ENCODE data around the gene LIPG. TPM values are rescaled to one million over a fixed set of nuclear protein-coding genes. Genes with fewer than 3 reads are reported as not detected.

The LIPG gene
- total RNA-seq, 4 donors from 2014 or later = 0.12 to 13.9 (median 2.1) TPM

DNA sequence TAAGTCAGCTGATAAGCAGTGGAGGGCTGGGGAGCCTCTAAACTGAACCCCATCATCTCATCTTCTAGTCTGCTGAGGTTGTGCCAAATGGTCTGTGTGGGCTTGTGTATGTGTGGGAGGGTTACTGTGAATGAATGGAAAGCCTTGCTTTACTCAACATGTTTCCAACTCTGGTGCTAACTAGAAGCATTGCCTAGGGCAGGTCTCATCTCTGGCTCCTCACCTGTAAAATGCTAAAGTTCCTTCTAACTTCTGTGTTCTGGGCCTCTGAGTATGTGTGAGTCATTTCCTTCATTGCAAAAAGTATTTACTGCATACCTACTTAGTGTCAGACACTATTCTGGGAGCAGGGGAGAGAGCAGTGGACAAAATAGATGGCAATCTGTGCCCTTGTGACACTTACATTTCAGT lies 1.3 kb downstream of the LIPG start:
- Histone ChIP-seq H3K9me3 (no peaks in the 10 kb centered on the region), H3K36me3 (no peaks in the 10 kb centered on the region), H3K27ac (no peak overlapping the region), H3K27me3 (peaks cover 10 to 86% (median 12%) of the 10 kb centered on the region in 4 donors), H3K4me3 (no peak overlapping the region), H3K4me1 (peaks cover 23 to 36% (median 25%) of the 10 kb centered on the region in 3 donors)
- TF ChIP-seq, protein P1, sequence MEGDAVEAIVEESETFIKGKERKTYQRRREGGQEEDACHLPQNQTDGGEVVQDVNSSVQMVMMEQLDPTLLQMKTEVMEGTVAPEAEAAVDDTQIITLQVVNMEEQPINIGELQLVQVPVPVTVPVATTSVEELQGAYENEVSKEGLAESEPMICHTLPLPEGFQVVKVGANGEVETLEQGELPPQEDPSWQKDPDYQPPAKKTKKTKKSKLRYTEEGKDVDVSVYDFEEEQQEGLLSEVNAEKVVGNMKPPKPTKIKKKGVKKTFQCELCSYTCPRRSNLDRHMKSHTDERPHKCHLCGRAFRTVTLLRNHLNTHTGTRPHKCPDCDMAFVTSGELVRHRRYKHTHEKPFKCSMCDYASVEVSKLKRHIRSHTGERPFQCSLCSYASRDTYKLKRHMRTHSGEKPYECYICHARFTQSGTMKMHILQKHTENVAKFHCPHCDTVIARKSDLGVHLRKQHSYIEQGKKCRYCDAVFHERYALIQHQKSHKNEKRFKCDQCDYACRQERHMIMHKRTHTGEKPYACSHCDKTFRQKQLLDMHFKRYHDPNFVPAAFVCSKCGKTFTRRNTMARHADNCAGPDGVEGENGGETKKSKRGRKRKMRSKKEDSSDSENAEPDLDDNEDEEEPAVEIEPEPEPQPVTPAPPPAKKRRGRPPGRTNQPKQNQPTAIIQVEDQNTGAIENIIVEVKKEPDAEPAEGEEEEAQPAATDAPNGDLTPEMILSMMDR (IDR thresholded peaks at IDR 0.05) = no peak
- no peak for TF ChIP-seq POLR2A (IDR thresholded peaks at IDR 0.05)
- intact Hi-C loops (cut with DNase I) = loop anchor here (10.0 kb wide), 1 partner anchor 202 kb away; no protein-coding TSS in a partner anchor
- DNase-seq = no peak

GRCh38 chr18:49563701-49564517 lies 2.1 kb downstream of the LIPG start:
- 79 to 84% methylated on average over 7 to 8 of the region's 8 CpGs for WGBS, 2 donors
- H3K4me3 ChIP-seq = no peak overlapping the region
- intact Hi-C loops (cut with DNase I) = loop anchor here (10.0 kb wide), 1 partner anchor 201 kb away; no protein-coding TSS in a partner anchor
- peaks cover 10 to 79% (median 12%) of the 10 kb centered on the region in 4 donors for H3K27me3 ChIP-seq
- H3K9me3 ChIP-seq = no peaks in the 10 kb centered on the region
- peaks cover 23 to 36% (median 25%) of the 10 kb centered on the region in 3 donors for H3K4me1 ChIP-seq
- TF ChIP-seq POLR2A (IDR thresholded peaks at IDR 0.05) = no peak
- TF ChIP-seq, protein P1 (IDR thresholded peaks at IDR 0.05) = no peak
- no peak for DNase-seq
- H3K27ac ChIP-seq = no peak overlapping the region
- no peaks in the 10 kb centered on the region for H3K36me3 ChIP-seq

DNA sequence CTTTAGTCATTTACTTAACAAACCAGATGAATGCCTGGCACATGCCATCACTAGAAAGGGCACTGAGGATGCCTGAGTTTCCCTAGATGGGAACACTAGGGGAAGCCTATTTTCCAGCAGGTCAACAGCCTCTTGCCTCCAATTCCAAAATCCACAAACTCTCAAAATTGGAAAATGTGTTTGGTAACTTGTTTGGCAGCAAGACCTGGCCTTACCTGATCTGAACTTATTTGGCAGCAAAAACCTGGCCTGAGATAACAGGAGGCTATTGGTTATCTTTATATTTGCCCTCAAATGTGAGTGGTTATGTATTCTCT lies 2.6 kb downstream of the LIPG start:
- TF ChIP-seq, protein P1 (IDR thresholded peaks at IDR 0.05) = no peak
- no peak for TF ChIP-seq POLR2A (IDR thresholded peaks at IDR 0.05)
- Histone ChIP-seq H3K4me1 (peaks cover 23 to 40% (median 25%) of the 10 kb centered on the region in 3 donors), H3K27ac (no peak overlapping the region), H3K4me3 (no peak overlapping the region), H3K9me3 (no peaks in the 10 kb centered on the region), H3K36me3 (no peaks in the 10 kb centered on the region), H3K27me3 (peaks cover 10 to 75% (median 12%) of the 10 kb centered on the region in 4 donors)
- intact Hi-C loops (cut with DNase I) = loop anchor here (10.0 kb wide), 1 partner anchor 200 kb away; no protein-coding TSS in a partner anchor
- no peak for DNase-seq

DNA sequence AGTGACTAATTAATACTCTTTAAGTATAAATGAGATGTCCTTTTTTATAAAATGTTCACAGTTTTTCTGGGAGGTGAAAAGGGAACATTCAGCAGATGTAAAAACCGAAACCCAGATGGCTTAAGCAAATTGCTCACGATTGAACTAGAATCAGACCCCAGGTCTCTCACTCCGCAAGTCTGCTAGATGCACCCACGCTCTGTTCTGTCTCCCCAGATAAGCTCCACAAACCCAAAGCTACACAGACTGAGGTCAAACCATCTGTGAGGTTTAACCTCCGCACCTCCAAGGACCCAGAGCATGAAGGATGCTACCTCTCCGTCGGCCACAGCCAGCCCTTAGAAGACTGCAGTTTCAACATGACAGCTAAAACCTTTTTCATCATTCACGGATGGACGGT lies 3.2 kb downstream of the LIPG start:
- H3K27me3 ChIP-seq = peaks cover 6 to 69% (median 10%) of the 10 kb centered on the region in 4 donors
- H3K4me3 ChIP-seq = no peak overlapping the region
- H3K27ac ChIP-seq = no peak overlapping the region
- no peak for DNase-seq
- no peaks in the 10 kb centered on the region for H3K36me3 ChIP-seq
- no peaks in the 10 kb centered on the region for H3K9me3 ChIP-seq
- intact Hi-C loops (cut with DNase I) = loop anchor here (10.0 kb wide), 1 partner anchor 200 kb away; no protein-coding TSS in a partner anchor
- WGBS, 2 donors = 77 to 89% methylated on average over 9 of the region's 9 CpGs
- H3K4me1 ChIP-seq = peaks cover 23 to 46% (median 25%) of the 10 kb centered on the region in 3 donors
- TF ChIP-seq POLR2A (IDR thresholded peaks at IDR 0.05) = no peak
- TF ChIP-seq, protein P1 (IDR thresholded peaks at IDR 0.05) = no peak

- no peak for DNase-seq
- WGBS, 2 donors = 66 to 78% methylated on average over 3 to 5 of the region's 5 CpGs
- intact Hi-C loops (cut with DNase I) = loop anchor here (10.0 kb wide), 1 partner anchor 199 kb away; no protein-coding TSS in a partner anchor
Measured at GRCh38 chr18:49565612-49566011, 3.8 kb downstream of the LIPG start.

More at GRCh38 chr18:49565612-49566011, 3.8 kb downstream of the LIPG start:
- peaks cover 21 to 41% (median 25%) of the 10 kb centered on the region in 3 donors for H3K4me1 ChIP-seq
- H3K9me3 ChIP-seq = no peaks in the 10 kb centered on the region
- TF ChIP-seq, protein P1 (IDR thresholded peaks at IDR 0.05) = no peak
- no peak overlapping the region for H3K4me3 ChIP-seq
- peaks cover 5 to 64% (median 6%) of the 10 kb centered on the region in 4 donors for H3K27me3 ChIP-seq
- no peaks in the 10 kb centered on the region for H3K36me3 ChIP-seq
- no peak overlapping the region for H3K27ac ChIP-seq

All from esophagus squamous epithelium (tissue), 5 donors.